ENCODE results near the gene IL17RC. TPM values are rescaled to one million over a fixed set of nuclear protein-coding genes. Genes with fewer than 3 reads are reported as not detected.

The IL17RC gene
- total RNA-seq, 4 donors from 2014 or later = 60.4 to 68.4 (median 65.1) TPM

DNA sequence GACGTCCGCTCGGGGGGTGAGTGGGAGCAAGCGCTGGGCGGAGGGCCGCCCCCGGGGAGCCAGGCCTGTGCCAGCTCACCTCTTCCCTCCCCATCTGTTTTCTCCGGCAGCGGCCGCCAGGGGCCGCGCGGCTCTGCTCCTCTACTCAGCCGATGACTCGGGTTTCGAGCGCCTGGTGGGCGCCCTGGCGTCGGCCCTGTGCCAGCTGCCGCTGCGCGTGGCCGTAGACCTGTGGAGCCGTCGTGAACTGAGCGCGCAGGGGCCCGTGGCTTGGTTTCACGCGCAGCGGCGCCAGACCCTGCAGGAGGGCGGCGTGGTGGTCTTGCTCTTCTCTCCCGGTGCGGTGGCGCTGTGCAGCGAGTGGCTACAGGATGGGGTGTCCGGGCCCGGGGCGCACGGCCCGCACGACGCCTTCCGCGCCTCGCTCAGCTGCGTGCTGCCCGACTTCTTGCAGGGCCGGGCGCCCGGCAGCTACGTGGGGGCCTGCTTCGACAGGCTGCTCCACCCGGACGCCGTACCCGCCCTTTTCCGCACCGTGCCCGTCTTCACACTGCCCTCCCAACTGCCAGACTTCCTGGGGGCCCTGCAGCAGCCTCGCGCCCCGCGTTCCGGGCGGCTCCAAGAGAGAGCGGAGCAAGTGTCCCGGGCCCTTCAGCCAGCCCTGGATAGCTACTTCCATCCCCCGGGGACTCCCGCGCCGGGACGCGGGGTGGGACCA, 16.1 kb downstream of the IL17RC start:
- peak; percentile 55 to 59 for DNase-seq (ENCODE audit: low spot score in 2 of 2)
- Histone ChIP-seq H3K36me3 (peaks cover 0 to 55% (median 0%) of the 10 kb centered on the region in 3 donors), H3K27me3 (no peaks in the 10 kb centered on the region), H3K4me3 (peak overlapping the region; percentile 68 to 88 (median 81)), H3K27ac (peak overlapping the region; percentile 90 to 98 (median 98)), H3K9me3 (no peaks in the 10 kb centered on the region), H3K4me1 (peaks cover 5 to 39% (median 18%) of the 10 kb centered on the region in 4 donors)
- TF ChIP-seq, protein P1, sequence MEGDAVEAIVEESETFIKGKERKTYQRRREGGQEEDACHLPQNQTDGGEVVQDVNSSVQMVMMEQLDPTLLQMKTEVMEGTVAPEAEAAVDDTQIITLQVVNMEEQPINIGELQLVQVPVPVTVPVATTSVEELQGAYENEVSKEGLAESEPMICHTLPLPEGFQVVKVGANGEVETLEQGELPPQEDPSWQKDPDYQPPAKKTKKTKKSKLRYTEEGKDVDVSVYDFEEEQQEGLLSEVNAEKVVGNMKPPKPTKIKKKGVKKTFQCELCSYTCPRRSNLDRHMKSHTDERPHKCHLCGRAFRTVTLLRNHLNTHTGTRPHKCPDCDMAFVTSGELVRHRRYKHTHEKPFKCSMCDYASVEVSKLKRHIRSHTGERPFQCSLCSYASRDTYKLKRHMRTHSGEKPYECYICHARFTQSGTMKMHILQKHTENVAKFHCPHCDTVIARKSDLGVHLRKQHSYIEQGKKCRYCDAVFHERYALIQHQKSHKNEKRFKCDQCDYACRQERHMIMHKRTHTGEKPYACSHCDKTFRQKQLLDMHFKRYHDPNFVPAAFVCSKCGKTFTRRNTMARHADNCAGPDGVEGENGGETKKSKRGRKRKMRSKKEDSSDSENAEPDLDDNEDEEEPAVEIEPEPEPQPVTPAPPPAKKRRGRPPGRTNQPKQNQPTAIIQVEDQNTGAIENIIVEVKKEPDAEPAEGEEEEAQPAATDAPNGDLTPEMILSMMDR (IDR thresholded peaks at IDR 0.05) = peak; percentile 63 to 94 (median 81)
- TF ChIP-seq POLR2A (IDR thresholded peaks at IDR 0.05) (no peak), EP300 (IDR thresholded peaks at IDR 0.05) (no peak)
- WGBS, 2 donors = 0 to 1% methylated on average over 22 to 31 of the region's 77 CpGs

DNA sequence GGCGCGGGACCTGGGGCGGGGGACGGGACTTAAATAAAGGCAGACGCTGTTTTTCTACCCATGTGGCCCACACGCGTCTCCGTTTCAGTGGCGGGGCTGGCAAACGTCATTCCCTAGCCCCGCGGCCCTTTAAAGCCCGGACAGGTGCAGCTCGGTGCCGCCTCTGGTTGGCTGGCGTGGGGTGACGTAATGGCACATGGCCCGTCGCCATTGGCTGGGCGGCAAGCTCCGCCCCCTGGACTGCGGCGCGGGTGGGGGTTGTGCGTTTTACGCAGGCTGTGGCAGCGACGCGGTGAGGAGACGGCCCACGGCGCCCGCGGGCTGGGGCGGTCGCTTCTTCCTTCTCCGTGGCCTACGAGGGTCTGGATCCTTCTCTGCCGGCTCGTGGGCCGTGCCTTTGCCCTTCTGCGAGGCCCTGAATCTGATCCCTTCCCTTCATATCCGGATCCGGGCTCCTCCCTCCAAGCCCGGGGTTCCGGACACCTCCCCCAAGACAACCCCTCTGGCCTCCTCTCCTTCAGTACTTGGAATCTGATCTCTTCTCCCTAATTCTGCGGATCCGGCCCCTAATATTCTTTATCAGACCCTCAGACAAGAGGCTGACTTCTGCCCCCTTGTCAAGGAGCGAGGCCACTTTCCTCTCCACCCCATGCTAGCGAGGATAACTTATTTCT, 16.8 kb downstream of the IL17RC start, which contains the start of gene CRELD1:
TSS of gene CRELD1 (plus strand) at position 274 of the 674 bp plus-strand sequence. CDS start 605 bp downstream, outside the sequence.
- H3K4me3 ChIP-seq = peak within 1 kb of the TSS; percentile 68 to 88 (median 81)
- 1% methylated on average over 30 to 36 of the region's 50 CpGs for WGBS, 2 donors
- DNase-seq (ENCODE audit: low spot score in 2 of 2) = peak; percentile 88 to 93
- peak within 1 kb of the TSS; percentile 90 to 98 (median 98) for H3K27ac ChIP-seq
- peaks cover 5 to 39% (median 18%) of the 10 kb centered on the region in 4 donors for H3K4me1 ChIP-seq
- no peaks in the 10 kb centered on the region for H3K9me3 ChIP-seq
- peaks cover 0 to 55% (median 0%) of the 10 kb centered on the region in 3 donors for H3K36me3 ChIP-seq
- TF ChIP-seq, protein P1 (IDR thresholded peaks at IDR 0.05) = no peak
- TF ChIP-seq POLR2A (IDR thresholded peaks at IDR 0.05) = peak; percentile 75 to 95
- TF ChIP-seq EP300 (IDR thresholded peaks at IDR 0.05) = peak; percentile 74 to 92
- H3K27me3 ChIP-seq = no peaks in the 10 kb centered on the region

DNA sequence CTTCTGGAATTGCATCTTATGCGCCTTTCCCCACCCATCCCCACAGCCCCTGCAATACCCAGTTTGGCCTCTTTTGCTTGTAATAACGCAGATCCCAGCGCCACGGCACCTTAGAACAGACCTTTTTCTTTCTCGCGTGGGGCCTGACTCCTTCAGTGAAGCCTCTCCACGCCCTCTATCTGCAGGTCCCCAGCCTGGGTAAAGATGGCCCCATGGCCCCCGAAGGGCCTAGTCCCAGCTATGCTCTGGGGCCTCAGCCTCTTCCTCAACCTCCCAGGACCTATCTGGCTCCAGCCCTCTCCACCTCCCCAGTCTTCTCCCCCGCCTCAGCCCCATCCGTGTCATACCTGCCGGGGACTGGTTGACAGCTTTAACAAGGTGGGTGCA, 17.3 kb downstream of the IL17RC start:
- TF ChIP-seq, protein P1 (IDR thresholded peaks at IDR 0.05) = no peak
- TF ChIP-seq EP300 (IDR thresholded peaks at IDR 0.05) = no peak
- no peak for TF ChIP-seq POLR2A (IDR thresholded peaks at IDR 0.05)
- Histone ChIP-seq H3K27me3 (no peaks in the 10 kb centered on the region), H3K27ac (peak overlapping the region; percentile 90 to 98 (median 98)), H3K4me3 (peak overlapping the region; percentile 68 to 88 (median 81)), H3K4me1 (peaks cover 5 to 39% (median 18%) of the 10 kb centered on the region in 4 donors), H3K36me3 (peaks cover 0 to 50% (median 0%) of the 10 kb centered on the region in 3 donors), H3K9me3 (no peaks in the 10 kb centered on the region)
- 12 to 18% methylated on average over 11 of the region's 11 CpGs for WGBS, 2 donors
- no peak for DNase-seq (ENCODE audit: low spot score in 2 of 2)

DNA sequence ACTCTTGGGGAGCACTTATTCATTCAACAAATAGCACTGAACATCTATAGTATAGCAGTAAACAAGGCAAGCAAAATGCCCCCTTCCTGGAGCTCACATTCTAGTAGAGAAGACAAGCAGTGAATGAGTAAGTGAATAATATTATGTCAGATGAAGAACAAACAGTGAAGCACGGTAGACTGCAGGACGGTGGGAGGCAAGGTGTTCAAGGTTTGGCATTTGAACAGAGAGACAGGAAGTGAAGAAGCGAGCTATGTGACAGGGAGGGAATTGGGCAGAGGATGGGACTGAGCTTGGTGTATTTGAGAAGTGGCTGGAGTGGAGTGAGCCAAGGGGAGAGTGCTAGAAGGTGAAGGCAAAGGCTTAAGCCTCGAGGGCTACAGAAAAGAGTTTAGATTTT, 18.1 kb downstream of the IL17RC start:
- Histone ChIP-seq H3K9me3 (no peaks in the 10 kb centered on the region), H3K4me1 (peaks cover 5 to 39% (median 18%) of the 10 kb centered on the region in 4 donors), H3K36me3 (peaks cover 0 to 42% (median 0%) of the 10 kb centered on the region in 3 donors), H3K27me3 (no peaks in the 10 kb centered on the region), H3K27ac (peak overlapping the region in 1 of 4 donors; percentile 97), H3K4me3 (peak overlapping the region in 1 of 4 donors; percentile 68)
- TF ChIP-seq POLR2A (IDR thresholded peaks at IDR 0.05) (no peak), EP300 (IDR thresholded peaks at IDR 0.05) (no peak)
- TF ChIP-seq, protein P1 (IDR thresholded peaks at IDR 0.05) = no peak
- no peak for DNase-seq (ENCODE audit: low spot score in 2 of 2)
- 63 to 75% methylated on average over 4 of the region's 4 CpGs for WGBS, 2 donors
